GM18526 (cell line): ENCODE results near the gene FBXO44.
A peak's percentile ranks its signal among the peaks of the same experiment; 100 is the strongest.

Experiments used
- POLR2A ChIP-seq: IDR thresholded peaks from 3 replicates; pipeline ENCODE4 v1.6.1; 2011; ENCODE audit not compliant: insufficient read length; ENCODE audit errors: extremely low read depth

The FBXO44 gene

GRCh38 chr1:11649624-11650330 lies 4.9 kb upstream of the FBXO44 start:
- TF ChIP-seq POLR2A: no peak

DNA sequence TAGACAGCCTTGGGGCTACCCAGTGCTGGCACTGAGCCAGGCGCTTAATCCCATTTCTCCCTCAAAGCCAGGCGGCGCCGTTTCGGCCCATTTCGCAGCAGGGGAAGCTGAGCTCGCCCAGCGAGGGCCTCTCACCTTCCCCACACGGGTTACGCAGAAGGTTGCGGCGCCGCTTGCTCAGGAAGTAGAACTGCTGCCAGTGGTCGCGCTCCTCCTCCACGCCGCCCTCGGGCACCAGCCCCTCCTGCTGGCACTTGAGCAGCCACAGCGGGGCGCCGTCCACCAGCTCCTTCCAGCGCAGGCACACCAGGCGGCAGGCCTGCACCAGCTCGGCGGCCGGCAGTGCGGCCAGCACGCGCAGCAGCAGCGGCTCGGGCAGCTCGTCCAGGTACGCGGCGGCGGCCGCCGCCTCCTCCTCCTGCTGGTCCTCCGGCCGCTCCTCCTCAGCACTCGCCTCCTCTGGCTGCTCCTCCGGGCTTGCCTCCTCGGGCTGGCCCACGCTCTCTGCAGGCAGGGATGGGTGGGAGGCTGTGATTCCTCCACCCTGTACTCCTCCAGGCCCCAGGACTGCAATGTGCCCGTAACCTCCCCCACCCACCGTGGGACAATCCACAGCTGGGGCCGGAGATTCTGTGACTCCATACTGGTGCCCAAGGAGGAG lies 4.2 kb upstream of the FBXO44 start:
- no peak for TF ChIP-seq POLR2A

DNA sequence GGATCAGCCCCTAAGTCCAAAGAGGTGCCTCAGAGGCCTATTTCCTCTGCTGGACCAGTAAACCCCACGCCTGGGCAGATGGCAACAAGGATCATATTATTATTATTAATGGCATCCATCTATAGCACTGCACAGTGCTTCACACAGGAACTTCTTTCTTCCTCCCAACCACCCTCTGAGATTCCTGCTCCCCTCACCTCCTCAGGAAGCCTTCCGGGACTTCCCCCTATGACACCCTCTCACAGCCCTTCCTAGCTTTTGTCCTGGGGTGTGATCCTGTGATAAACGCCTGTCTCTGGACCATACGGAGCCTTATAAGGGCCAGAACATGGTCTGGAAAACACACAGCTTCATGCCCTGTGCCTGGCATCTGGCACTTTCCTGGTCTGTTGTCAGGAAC lies 3.7 kb upstream of the FBXO44 start:
- no peak for TF ChIP-seq POLR2A

DNA sequence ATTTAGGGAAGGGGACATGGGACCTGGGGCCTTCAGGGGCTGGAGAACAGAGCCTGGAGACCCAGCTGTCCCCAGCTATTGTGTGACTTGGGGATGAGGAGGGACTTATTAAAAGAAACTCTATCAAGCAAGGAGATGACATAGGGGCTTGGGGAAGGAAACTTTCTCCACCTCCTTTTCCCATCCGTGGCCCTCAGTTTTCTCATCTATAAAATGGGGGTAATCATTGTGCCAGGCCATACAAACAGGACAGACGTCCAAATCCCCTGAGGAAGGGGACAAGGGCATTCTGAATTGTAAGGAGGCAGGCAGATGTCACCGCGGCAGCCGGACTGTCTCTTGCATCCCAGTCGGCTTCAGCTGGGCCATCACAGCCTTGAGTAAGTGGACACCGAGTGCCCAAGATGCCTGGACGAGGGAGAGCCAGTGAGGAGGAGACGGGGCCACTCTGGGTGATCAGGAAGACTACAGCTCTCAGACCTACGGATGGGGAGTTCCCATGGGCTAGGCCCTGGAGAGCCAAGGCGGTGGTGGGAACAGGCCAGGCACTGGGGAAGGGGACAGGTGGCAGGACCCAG lies 2.4 kb upstream of the FBXO44 start:
- no peak for TF ChIP-seq POLR2A

- TF ChIP-seq POLR2A: no peak
These were observed 1.4 kb upstream of the FBXO44 start for GRCh38 chr1:11653101-11653860.

DNA sequence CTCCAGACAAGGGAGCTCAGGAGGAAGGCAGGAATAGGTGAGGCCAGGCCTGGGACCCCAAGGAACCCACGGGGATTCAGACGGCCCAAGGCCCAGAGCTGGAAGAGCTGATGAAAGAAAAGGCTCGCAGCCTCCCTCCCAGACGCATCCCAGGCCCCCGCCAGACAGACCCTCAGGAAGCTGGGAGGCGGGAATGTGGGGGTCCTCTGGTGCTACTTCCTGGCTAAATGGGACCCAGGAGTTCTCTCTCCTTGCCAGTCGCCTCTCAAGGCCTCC lies 878 bp upstream of the FBXO44 start:
- TF ChIP-seq POLR2A: no peak

- no peak for TF ChIP-seq POLR2A
These were observed 497 bp downstream of the FBXO44 start for GRCh38 chr1:11654939-11655808.

GRCh38 chr1:11657654-11658053 lies 3.0 kb downstream of the FBXO44 start:
- TF ChIP-seq POLR2A: no peak

- TF ChIP-seq POLR2A: no peak
These were observed 3.9 kb downstream of the FBXO44 start for GRCh38 chr1:11658542-11658941.

GRCh38 chr1:11659748-11660147 lies 5.1 kb downstream of the FBXO44 start:
- TF ChIP-seq POLR2A: no peak

DNA sequence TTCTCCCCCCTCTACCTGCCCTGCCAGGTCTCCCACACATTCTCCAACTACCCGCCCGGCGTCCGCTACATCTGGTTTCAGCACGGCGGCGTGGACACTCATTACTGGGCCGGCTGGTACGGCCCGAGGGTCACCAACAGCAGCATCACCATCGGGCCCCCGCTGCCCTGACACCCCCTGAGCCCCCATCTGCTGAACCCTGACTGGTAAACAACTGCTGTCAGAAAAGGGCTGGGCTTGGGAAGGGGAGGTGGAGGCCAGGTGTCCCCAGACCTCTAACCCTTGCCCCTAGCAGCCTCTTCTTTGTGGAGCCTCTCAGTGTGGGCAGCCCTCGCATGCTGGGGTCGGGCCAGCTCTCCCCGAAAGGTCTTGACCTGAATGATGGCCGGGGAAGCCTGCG lies 6.4 kb downstream of the FBXO44 start:
- no peak for TF ChIP-seq POLR2A

DNA sequence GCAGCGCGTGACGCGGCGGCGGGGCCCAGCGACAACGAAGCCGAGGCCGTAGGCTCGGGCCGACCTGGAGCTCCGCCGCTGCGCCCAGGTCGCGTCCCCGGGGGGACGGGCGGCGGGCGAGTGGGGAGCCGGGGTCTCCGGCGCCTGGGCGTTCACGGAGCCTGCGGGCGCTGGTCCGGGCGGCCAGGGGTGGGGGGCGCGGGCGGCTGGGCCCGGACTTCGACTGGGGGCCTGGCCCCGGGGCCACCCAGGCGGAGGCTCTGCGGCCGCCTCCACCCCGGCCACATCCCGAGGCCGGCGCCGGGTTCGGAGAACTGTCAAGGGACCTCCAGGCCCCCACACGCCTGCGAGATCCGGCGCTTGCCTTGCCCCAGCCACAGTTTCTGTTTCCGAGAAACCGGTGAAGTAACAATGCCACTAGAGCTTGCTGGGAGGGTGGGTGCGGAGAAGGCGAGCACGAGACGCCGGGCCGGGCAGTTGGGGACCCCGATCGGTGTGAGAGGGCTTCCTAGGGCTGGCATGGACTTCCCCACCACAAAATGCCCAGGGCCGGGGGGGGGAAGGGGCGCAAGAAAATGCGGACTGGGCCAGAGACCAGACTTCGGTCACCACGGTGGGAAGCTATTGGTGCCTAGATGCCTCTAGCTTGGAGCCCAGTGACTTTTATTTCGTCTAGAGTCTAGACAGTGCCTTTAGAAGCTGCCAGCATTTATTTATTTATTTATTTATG lies 9.8 kb downstream of the FBXO44 start:
- peak; percentile 34 for TF ChIP-seq POLR2A

DNA sequence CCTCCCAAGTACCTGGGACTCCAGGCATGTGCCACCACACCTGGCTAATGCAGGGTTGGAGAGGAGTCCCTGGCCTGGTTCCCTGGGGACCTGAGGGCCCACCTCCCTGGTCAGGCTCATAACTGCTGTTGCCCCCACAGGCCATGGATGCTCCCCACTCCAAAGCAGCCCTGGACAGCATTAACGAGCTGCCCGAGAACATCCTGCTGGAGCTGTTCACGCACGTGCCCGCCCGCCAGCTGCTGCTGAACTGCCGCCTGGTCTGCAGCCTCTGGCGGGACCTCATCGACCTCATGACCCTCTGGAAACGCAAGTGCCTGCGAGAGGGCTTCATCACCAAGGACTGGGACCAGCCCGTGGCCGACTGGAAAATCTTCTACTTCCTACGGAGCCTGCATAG lies 13.8 kb downstream of the FBXO44 start:
- TF ChIP-seq POLR2A: no peak

DNA sequence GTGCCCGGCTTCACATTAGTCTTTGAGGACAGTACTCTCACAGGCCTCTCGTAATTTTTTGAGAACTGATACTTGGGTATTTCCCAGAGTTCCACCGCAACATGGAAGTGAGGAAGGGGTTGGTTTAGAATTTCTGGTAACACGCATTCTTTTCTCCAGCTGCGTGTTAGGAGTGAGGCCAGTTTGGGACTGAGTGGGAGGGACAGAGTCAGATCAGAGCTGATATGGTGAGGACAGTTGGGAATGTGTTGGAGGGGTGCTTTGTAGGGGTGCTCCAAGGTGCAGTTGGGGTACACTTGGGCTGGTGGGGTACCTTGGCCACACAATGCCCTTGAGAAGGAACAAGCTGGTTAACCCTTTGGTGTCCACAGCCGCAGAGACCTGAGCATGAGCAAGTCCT lies 16.1 kb downstream of the FBXO44 start:
- TF ChIP-seq POLR2A: no peak

DNA sequence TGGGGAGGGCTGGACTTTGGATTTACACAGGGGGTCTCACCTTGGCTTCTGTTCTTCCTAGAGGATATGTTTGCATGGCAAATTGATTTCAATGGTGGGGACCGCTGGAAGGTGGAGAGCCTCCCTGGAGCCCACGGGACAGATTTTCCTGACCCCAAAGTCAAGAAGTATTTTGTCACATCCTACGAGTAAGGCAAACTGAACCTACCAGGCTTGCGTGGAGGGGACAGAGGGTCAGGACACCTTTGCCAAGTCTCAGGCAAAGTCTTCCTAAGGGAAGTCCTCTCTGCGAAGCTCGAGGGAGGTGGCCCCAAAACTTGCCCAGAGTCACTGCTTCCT lies 16.5 kb downstream of the FBXO44 start:
- no peak for TF ChIP-seq POLR2A
